CD4-positive, alpha-beta T cell (primary cell): ENCODE data around the gene TRAPPC14. TPM values are rescaled to one million over a fixed set of nuclear protein-coding genes. Genes with fewer than 3 reads are reported as not detected.

ENCODE experiments used
- ATAC-seq: fragments of 200-7000 bp; cut with Tn5 transposase; one replicate; pipeline ENCODE4 v1.10.0; 2022; ENCODE audit warnings: mild to moderate bottlenecking; ENCODE audit not compliant: poor library complexity
- CTCF ChIA-PET: fragments of 350-600 bp; sonication (Branson Sonifier 250); formaldehyde crosslinking; loops from one replicate; lab custom pipeline; 2021; ENCODE audit warnings: antibody characterized with exemption, inconsistent platforms; lab: Charles Lee
- POLR2A ChIA-PET: fragments of 350-600 bp; sonication (Branson Sonifier 250); formaldehyde crosslinking; loops from one replicate; lab custom pipeline; 2021; ENCODE audit warnings: antibody characterized with exemption, inconsistent platforms; lab: Charles Lee
- DNase-seq, 14 experiments: peaks; one replicate each; pipeline ENCODE4 v3.0.0-alpha.2; 2013 to 2020; ENCODE audit warnings: mixed read lengths in 2 of 14
- H3K27ac ChIP-seq, 2 donors: one replicate each; pipeline versions ENCODE4 v1.5.1 to v1.7.0; 2013; ENCODE audit warnings: low read length in 2 of 2, low read depth in 1 of 2, mild to moderate bottlenecking in 1 of 2
- H3K27me3 ChIP-seq, 2 experiments: 1 replicate in 1 of 2; 2 replicates in 1 of 2; pipeline versions ENCODE4 v1.6.1 to v1.7.0; 2013; ENCODE audit warnings: low read length in 2 of 2, control low read depth in 1 of 2, mild to moderate bottlenecking in 1 of 2, moderate library complexity in 1 of 2; ENCODE audit not compliant: insufficient read depth in 2 of 2, control insufficient read depth in 1 of 2
- H3K36me3 ChIP-seq: one replicate; pipeline ENCODE4 v1.6.1; 2013; ENCODE audit warnings: low read length, control low read depth; ENCODE audit not compliant: insufficient read depth
- H3K4me1 ChIP-seq: one replicate; pipeline ENCODE4 v1.6.1; 2013; ENCODE audit warnings: low read length, control low read depth; ENCODE audit not compliant: insufficient read depth
- H3K4me3 ChIP-seq: one replicate; pipeline ENCODE4 v1.5.1; 2013; ENCODE audit warnings: mild to moderate bottlenecking, low read length, moderate library complexity
- H3K9me3 ChIP-seq, 2 experiments: 1 replicate in 1 of 2; 2 replicates in 1 of 2; pipeline versions ENCODE4 v1.6.1 to v1.7.0; 2013; ENCODE audit warnings: low read length in 2 of 2, mild to moderate bottlenecking in 2 of 2, control low read depth in 1 of 2, moderate library complexity in 1 of 2; ENCODE audit not compliant: control insufficient read depth in 1 of 2, insufficient read depth in 1 of 2
- H3K27ac Mint-ChIP-seq: one replicate; pipeline ENCODE4 v1.8.0; 2020; ENCODE audit warnings: mixed read lengths
- H3K27me3 Mint-ChIP-seq: one replicate; pipeline ENCODE4 v1.8.0; 2021; ENCODE audit warnings: mixed read lengths
- H3K36me3 Mint-ChIP-seq: one replicate; pipeline ENCODE4 v1.8.0; 2021; ENCODE audit warnings: low read depth, mixed read lengths
- H3K4me1 Mint-ChIP-seq: one replicate; pipeline ENCODE4 v1.8.0; 2021; ENCODE audit warnings: low read depth, mixed read lengths
- H3K4me3 Mint-ChIP-seq: one replicate; pipeline ENCODE4 v1.8.0; 2020; ENCODE audit warnings: mild to moderate bottlenecking, mixed read lengths
- H3K9me3 Mint-ChIP-seq: one replicate; pipeline ENCODE4 v1.8.0; 2020; ENCODE audit warnings: mixed read lengths
- intact Hi-C, 2 experiments: fragments of 100-400 bp; cut with DNase I in 1 of 2; cut with micrococcal nuclease in 1 of 2; formaldehyde crosslinking; loops; one replicate each; pipeline versions ENCODE4 v1.15.1 to v1.9.0; 2023 to 2025; cut with DNase I, micrococcal nuclease
- total RNA-seq, 174 experiments: library from RNA in 2 of 174; stranded (reverse) in 2 of 174; gene quantifications; one replicate each; pipeline ENCODE4 v1.2.3 and lab custom pipeline; 2021 to 2026
- TF ChIP-seq, protein P1 (sequence below): fragments of 200-600 bp; IDR thresholded peaks from one replicate; pipeline ENCODE4 v1.8.0; 2022; ENCODE audit warnings: antibody characterized with exemption, mild to moderate bottlenecking

Gene TRAPPC14
- total RNA-seq, 2 experiments from 2014 or later = 37.9 to 42.6 TPM

DNA sequence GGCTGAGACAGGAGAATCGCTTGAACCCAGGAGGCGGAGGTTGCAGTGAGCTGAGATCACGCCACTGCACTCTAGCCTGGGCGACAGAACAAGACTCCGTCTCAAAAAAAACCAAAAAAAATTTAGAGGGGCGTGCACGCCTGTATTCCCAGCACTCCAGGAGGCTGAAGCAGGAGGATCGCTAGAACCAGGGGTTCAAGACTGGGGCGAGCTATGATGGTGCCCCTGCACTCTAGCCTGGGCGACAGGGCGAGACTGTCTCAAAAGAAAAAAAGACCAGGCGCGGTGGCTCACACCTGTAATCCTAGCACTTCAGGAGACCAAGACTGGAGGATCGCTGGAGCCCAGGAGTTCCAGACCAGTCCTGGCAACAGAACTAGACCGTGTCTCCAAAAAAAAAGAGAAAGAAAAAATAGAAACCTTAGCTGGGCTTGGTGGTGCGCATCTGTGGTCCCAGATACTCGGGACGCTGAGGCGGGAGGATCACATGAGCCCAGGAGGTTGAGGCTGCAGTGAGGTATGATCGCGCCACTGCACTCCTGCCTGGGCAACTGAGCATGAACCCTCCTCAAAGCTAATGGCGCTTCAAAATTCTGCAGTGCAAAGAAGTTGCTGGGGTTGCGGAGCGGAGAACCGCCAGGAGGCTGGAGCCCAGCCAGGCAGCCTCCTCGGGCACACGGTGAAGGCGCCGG is 32.1 kb downstream of the TRAPPC14 start:
- peaks cover 40% of the 10 kb centered on the region for H3K4me1 ChIP-seq
- intact Hi-C loops = loop anchor here (2.0 kb wide), 2 partner anchors 26 to 46 kb away; partner anchors contain the start of genes AP4M1 (in 2 of the 2), MCM7 (in 2 of the 2) and ZNF3 (in 1 of the 2)

DNA sequence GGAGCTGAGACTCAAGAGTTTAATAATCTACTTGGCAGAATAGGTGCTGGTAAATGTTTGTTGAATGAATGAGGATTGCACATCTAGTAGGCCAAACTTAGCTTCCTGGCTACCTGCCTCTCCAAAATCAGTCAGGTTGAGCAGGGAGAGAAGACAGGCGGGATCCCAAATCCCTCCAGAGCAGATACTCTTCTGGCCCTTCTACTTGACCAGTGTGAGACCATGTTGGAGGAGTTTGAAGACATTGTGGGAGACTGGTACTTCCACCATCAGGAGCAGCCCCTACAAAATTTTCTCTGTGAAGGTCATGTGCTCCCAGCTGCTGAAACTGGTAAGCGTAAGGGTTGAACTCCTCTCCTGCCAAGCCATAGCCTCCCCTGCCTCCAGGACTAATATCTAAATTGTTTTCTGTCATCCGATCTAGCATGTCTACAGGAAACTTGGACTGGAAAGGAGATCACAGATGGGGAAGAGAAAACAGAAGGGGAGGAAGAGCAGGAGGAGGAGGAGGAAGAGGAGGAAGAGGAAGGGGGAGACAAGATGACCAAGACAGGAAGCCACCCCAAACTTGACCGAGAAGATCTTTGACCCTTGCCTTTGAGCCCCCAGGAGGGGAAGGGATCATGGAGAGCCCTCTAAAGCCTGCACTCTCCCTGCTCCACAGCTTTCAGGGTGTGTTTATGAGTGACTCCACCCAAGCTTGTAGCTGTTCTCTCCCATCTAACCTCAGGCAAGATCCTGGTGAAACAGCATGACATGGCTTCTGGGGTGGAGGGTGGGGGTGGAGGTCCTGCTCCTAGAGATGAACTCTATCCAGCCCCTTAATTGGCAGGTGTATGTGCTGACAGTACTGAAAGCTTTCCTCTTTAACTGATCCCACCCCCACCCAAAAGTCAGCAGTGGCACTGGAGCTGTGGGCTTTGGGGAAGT is 34.0 kb downstream of the TRAPPC14 start:
- no peaks in the 10 kb centered on the region for H3K9me3 Mint-ChIP-seq
- ATAC-seq = no peak
- peaks cover 22% of the 10 kb centered on the region for H3K36me3 ChIP-seq
- H3K36me3 Mint-ChIP-seq = peaks cover 38% of the 10 kb centered on the region
- H3K27me3 ChIP-seq = no peaks in the 10 kb centered on the region
- no peaks in the 10 kb centered on the region for H3K27me3 Mint-ChIP-seq
- intact Hi-C loops = no loop called here
- H3K9me3 ChIP-seq = no peaks in the 10 kb centered on the region
- DNase-seq = no peak
- ChIA-PET CTCF (no interaction called here), POLR2A (interaction anchor here (0.8 to 3.3 kb wide), 3 partner anchors 23 to 567 kb away, joined by 4 to 58 read pairs (median 8); partner anchors contain the start of genes AP4M1, LAMTOR4 and MCM7)
- peaks cover 49% of the 10 kb centered on the region for H3K4me1 ChIP-seq
- H3K4me1 Mint-ChIP-seq = peaks cover 41% of the 10 kb centered on the region
- H3K4me3 ChIP-seq = no peak overlapping the region
- TF ChIP-seq, protein P1, sequence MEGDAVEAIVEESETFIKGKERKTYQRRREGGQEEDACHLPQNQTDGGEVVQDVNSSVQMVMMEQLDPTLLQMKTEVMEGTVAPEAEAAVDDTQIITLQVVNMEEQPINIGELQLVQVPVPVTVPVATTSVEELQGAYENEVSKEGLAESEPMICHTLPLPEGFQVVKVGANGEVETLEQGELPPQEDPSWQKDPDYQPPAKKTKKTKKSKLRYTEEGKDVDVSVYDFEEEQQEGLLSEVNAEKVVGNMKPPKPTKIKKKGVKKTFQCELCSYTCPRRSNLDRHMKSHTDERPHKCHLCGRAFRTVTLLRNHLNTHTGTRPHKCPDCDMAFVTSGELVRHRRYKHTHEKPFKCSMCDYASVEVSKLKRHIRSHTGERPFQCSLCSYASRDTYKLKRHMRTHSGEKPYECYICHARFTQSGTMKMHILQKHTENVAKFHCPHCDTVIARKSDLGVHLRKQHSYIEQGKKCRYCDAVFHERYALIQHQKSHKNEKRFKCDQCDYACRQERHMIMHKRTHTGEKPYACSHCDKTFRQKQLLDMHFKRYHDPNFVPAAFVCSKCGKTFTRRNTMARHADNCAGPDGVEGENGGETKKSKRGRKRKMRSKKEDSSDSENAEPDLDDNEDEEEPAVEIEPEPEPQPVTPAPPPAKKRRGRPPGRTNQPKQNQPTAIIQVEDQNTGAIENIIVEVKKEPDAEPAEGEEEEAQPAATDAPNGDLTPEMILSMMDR = no peak
- H3K27ac ChIP-seq = no peak overlapping the region
- peak overlapping the region; percentile 100 for H3K4me3 Mint-ChIP-seq
- peak overlapping the region; percentile 100 for H3K27ac Mint-ChIP-seq

More for the DNA sequence above, 32.1 kb downstream of the TRAPPC14 start:
- Mint-ChIP-seq H3K27ac (peak overlapping the region; percentile 100), H3K4me1 (peaks cover 31% of the 10 kb centered on the region), H3K36me3 (peaks cover 28% of the 10 kb centered on the region), H3K4me3 (peak overlapping the region; percentile 100), H3K27me3 (no peaks in the 10 kb centered on the region), H3K9me3 (no peaks in the 10 kb centered on the region)
- Histone ChIP-seq H3K36me3 (peaks cover 22% of the 10 kb centered on the region), H3K27ac (peak overlapping the region; percentile 96 to 99), H3K4me3 (peak overlapping the region; percentile 96), H3K27me3 (no peaks in the 10 kb centered on the region), H3K9me3 (no peaks in the 10 kb centered on the region)
- TF ChIP-seq, protein P1 = no peak
- ATAC-seq = no peak
- peak in 1 of 14 experiments; percentile 38 for DNase-seq
- ChIA-PET POLR2A (interaction anchor here (0.6 to 3.3 kb wide), 24 partner anchors 12 to 548 kb away, joined by 3 to 58 read pairs (median 4); partner anchors contain the start of genes AP4M1, COPS6, LAMTOR4 and MCM7), CTCF (interaction anchor here (1.1 to 1.3 kb wide), 2 partner anchors 25 to 51 kb away, joined by 3 to 5 read pairs; partner anchors contain the start of genes AP4M1, GPC2, MCM7 and STAG3)

- no peaks in the 10 kb centered on the region for H3K9me3 Mint-ChIP-seq
- CTCF ChIA-PET = no interaction called here
- Histone ChIP-seq H3K27me3 (no peaks in the 10 kb centered on the region), H3K4me1 (peaks cover 52% of the 10 kb centered on the region), H3K9me3 (no peaks in the 10 kb centered on the region), H3K36me3 (peaks cover 22% of the 10 kb centered on the region), H3K4me3 (no peak overlapping the region), H3K27ac (no peak overlapping the region)
- H3K4me1 Mint-ChIP-seq = peaks cover 47% of the 10 kb centered on the region
- H3K36me3 Mint-ChIP-seq = peaks cover 49% of the 10 kb centered on the region
- intact Hi-C loops = no loop called here
- DNase-seq = no peak
- H3K4me3 Mint-ChIP-seq = peak overlapping the region; percentile 46
- ATAC-seq = no peak
- POLR2A ChIA-PET = interaction anchor here (0.8 to 2.0 kb wide), 3 partner anchors 8 to 22 kb away, joined by 3 to 7 read pairs (median 4); partner anchors contain the start of gene AP4M1
- H3K27me3 Mint-ChIP-seq = no peaks in the 10 kb centered on the region
- TF ChIP-seq, protein P1 = no peak
- peak overlapping the region; percentile 58 for H3K27ac Mint-ChIP-seq
Measured at GRCh38 chr7:100122568-100122967, 36.0 kb downstream of the TRAPPC14 start.
